K562 (cell line): ENCODE measurements around the gene MAP4K4. TPM values are rescaled to one million over a fixed set of nuclear protein-coding genes. Genes with fewer than 3 reads are reported as not detected.

ENCODE experiments used
- ATAC-seq: fragments of 200-7000 bp; cut with Tn5 transposase; 3 replicates; pipeline ENCODE4 v1.9.1; 2020; ENCODE audit warnings: moderate library complexity
- BruUV-seq: library from RNA; stranded (reverse); fragments of 400-500 nt; replicated peaks from 2 replicates; lab custom pipeline; 2021; lab: Mats Ljungman, UMichigan
- CTCF ChIA-PET: fragments of 300-600 bp; formaldehyde crosslinking; extraction: SDS; loops from one replicate; lab custom pipeline; 2021; ENCODE audit warnings: low intra/inter-chr PET ratio; lab: Yijun Ruan, JAX
- POLR2A ChIA-PET: fragments of 300-600, 350-650 bp; sonication (Branson Sonifier 250); formaldehyde crosslinking; extraction: SDS; loops from one replicate; lab custom pipeline; 2021; ENCODE audit warnings: antibody characterized with exemption, inconsistent platforms; lab: Yijun Ruan, JAX
- DNase-seq, 4 experiments: peaks; one replicate each; pipeline versions ENCODE4 v3.0.0 to v3.0.0-alpha.2; 2011 to 2018; ENCODE audit warnings: low spot score in 3 of 4, mixed read lengths in 3 of 4; ENCODE audit errors: extremely low read depth in 1 of 4
- FAIRE-seq: peaks from 2 replicates; lab custom pipeline; 2011; peaks lifted over from hg19 to GRCh38; lab: Jason Lieb, UNC
- H2AFZ ChIP-seq: 2 replicates; pipeline ENCODE4 v1.6.0; 2011; ENCODE audit warnings: low read depth, low read length, control low read depth, inconsistent platforms
- H3K27ac ChIP-seq: fragments of 200-600 bp; 3 replicates; pipeline ENCODE4 v1.8.0; 2011; ENCODE audit warnings: low read depth, mild to moderate bottlenecking, control low read depth, inconsistent platforms, low read length, moderate library complexity, mixed read lengths; ENCODE audit errors: extremely low read depth
- H3K27me3 ChIP-seq, 2 experiments: fragments of 300-600 bp in 1 of 2; 2 replicates in 1 of 2; 3 replicates in 1 of 2; pipeline versions ENCODE4 v1.6.0 to v1.8.0; 2011; ENCODE audit warnings: inconsistent platforms in 2 of 2, low read length in 2 of 2, mild to moderate bottlenecking in 1 of 2, mixed read lengths in 1 of 2, moderate library complexity in 1 of 2; ENCODE audit not compliant: control insufficient read depth in 2 of 2, insufficient read depth in 2 of 2
- H3K36me3 ChIP-seq: fragments of 300-600 bp; 3 replicates; pipeline ENCODE4 v1.8.0; 2011; ENCODE audit warnings: mild to moderate bottlenecking, low read length, inconsistent platforms; ENCODE audit not compliant: control insufficient read depth, insufficient read depth
- H3K4me1 ChIP-seq, 2 experiments: fragments of 200-600 bp in 1 of 2; replicated peaks in 1 of 2; 2 replicates in 1 of 2; 3 replicates in 1 of 2; pipeline versions ENCODE4 v1.5.1 to v1.8.0; 2011; ENCODE audit warnings: inconsistent platforms in 2 of 2, low read length in 2 of 2, mild to moderate bottlenecking in 1 of 2, mixed read lengths in 1 of 2, moderate library complexity in 1 of 2; ENCODE audit not compliant: control insufficient read depth in 2 of 2, insufficient read depth in 2 of 2
- H3K4me2 ChIP-seq: 2 replicates; pipeline ENCODE4 v1.6.1; 2011; ENCODE audit warnings: low read length, control low read depth, inconsistent platforms, mixed read lengths; ENCODE audit not compliant: insufficient read depth
- H3K4me3 ChIP-seq: fragments of 200-600 bp; sonication (generic), shearing (Covaris generic); 2 replicates; pipeline ENCODE4 v1.5.1; 2016; ENCODE audit warnings: control low read depth, inconsistent platforms
- H3K79me2 ChIP-seq: fragments of 200-600 bp; 3 replicates; pipeline ENCODE4 v1.8.0; 2011; ENCODE audit warnings: low read length, inconsistent platforms; ENCODE audit not compliant: control insufficient read depth, insufficient read depth
- H3K9ac ChIP-seq, 2 experiments: 2 replicates each; pipeline versions ENCODE4 v1.6.0 to v1.6.1; 2011; ENCODE audit warnings: low read depth in 2 of 2, low read length in 2 of 2, control low read depth in 1 of 2, inconsistent platforms in 1 of 2, mild to moderate bottlenecking in 1 of 2, mixed read lengths in 1 of 2; ENCODE audit not compliant: insufficient read depth in 1 of 2
- H3K9me1 ChIP-seq: one replicate; pipeline ENCODE4 v1.6.0; 2011; ENCODE audit warnings: inconsistent platforms, mild to moderate bottlenecking, low read length, moderate library complexity; ENCODE audit not compliant: control insufficient read depth, insufficient read depth
- H3K9me3 ChIP-seq: replicated peaks from 2 replicates; pipeline ENCODE4 v1.5.1; 2011; ENCODE audit warnings: low read depth, low read length, inconsistent platforms; ENCODE audit not compliant: control insufficient read depth, insufficient read depth
- H4K20me1 ChIP-seq: replicated peaks from 2 replicates; pipeline ENCODE4 v1.6.1; 2011; ENCODE audit warnings: low read length, inconsistent platforms, mixed read lengths; ENCODE audit not compliant: control insufficient read depth, insufficient read depth
- ARNT ChIP-seq, 2 experiments: fragments of 450-650 bp; IDR thresholded peaks; 2 replicates each; pipeline ENCODE4 v1.6.1; 2016; ENCODE audit warnings: mild to moderate bottlenecking in 1 of 2
- ATF7 ChIP-seq: fragments of 450-650 bp; IDR thresholded peaks from 2 replicates; pipeline ENCODE4 v1.7.1; 2014; ENCODE audit warnings: mild to moderate bottlenecking, moderate library complexity
- DDX20 ChIP-seq: fragments of 450-650 bp; IDR thresholded peaks from 2 replicates; pipeline ENCODE4 v1.6.1; 2016; ENCODE audit warnings: missing genetic modification characterization, low read depth, mild to moderate bottlenecking, missing compliant biosample characterization, moderate library complexity
- HMGN3 ChIP-seq: IDR thresholded peaks from 2 replicates; pipeline ENCODE4 v1.6.1; 2011; ENCODE audit warnings: borderline replicate concordance, low read depth, mild to moderate bottlenecking, mixed read lengths, low read length; ENCODE audit not compliant: insufficient read length; ENCODE audit errors: extremely low read depth
- MAFG ChIP-seq: fragments of 450-650 bp; conservative IDR thresholded peaks from 2 replicates; pipeline ENCODE4 v1.6.1; 2016; ENCODE audit warnings: missing genetic modification characterization, missing compliant biosample characterization
- MEF2D ChIP-seq: conservative IDR thresholded peaks from 2 replicates; pipeline ENCODE4 v1.6.1; 2016; ENCODE audit warnings: low read depth, missing genetic modification characterization, missing compliant biosample characterization
- POLR2G ChIP-seq: fragments of 200-400 bp; formaldehyde crosslinking; IDR thresholded peaks from 2 replicates; pipeline ENCODE4 v1.6.1; 2017; ENCODE audit warnings: low read depth, mild to moderate bottlenecking, antibody characterized with exemption, low read length, moderate library complexity
- PPARD ChIP-seq: fragments of 250-450 bp; sonication (Bioruptor Pico); IDR thresholded peaks from 2 replicates; pipeline ENCODE4 v1.8.0; 2022; ENCODE audit warnings: inconsistent platforms, mild to moderate bottlenecking, moderate library complexity
- PTBP1 ChIP-seq: fragments of 200-400 bp; formaldehyde crosslinking; IDR thresholded peaks from 2 replicates; pipeline ENCODE4 v1.6.1; 2017; ENCODE audit warnings: low read depth, low read length
- RUNX1 ChIP-seq: sonication (generic); IDR thresholded peaks from 2 replicates; pipeline ENCODE4 v1.6.1; 2016; ENCODE audit warnings: antibody characterized with exemption, low read depth
- THRAP3 ChIP-seq: fragments of 450-650 bp; IDR thresholded peaks from 2 replicates; pipeline ENCODE4 v1.6.1; 2016; ENCODE audit warnings: mild to moderate bottlenecking, inconsistent platforms, borderline replicate concordance
- WGBS: fragments of 100-300 bp; shearing (Covaris generic); methylation state at CpG from one replicate; pipeline ENCODE4 v1.1.6; 2016; ENCODE audit warnings: low coverage, mixed read lengths; ENCODE audit not compliant: insufficient coverage; ENCODE audit errors: missing lambda C conversion rate; 5-methylcytosine and 5-hydroxymethylcytosine counted together
- in situ Hi-C: fragments of 300-500 bp; cut with MboI; formaldehyde crosslinking; loops from 4 replicates; pipeline ENCODE4 v1.15.0; 2018; ENCODE audit warnings: inconsistent platforms, mixed read lengths
- intact Hi-C: fragments of 100-400 bp; cut with micrococcal nuclease; formaldehyde crosslinking; loops from 2 replicates; pipeline ENCODE4 v1.14.2; 2022
- polyA plus RNA-seq, 8 experiments: library from polyadenylated mRNA; depleted of rRNA in 4 of 8; stranded (reverse) in 5 of 8; unstranded in 3 of 8; fragments of >200 nt; fragmentation: Nextera tagmentation in 2 of 8; fragmentation: Illumina TruSeq in 1 of 8; extraction: Ambion mirVana in 2 of 8; extraction: Trizol in 1 of 8; gene quantifications; 2 replicates each; pipeline versions ENCODE4 v1.2.1 to v1.2.3, GENCODE V29; 2011 to 2014; ENCODE audit warnings: inconsistent platforms in 1 of 8, missing spikeins in 1 of 8
- total RNA-seq, 7 experiments: library from RNA; depleted of rRNA in 6 of 7; stranded (reverse); fragments of >200 nt in 6 of 7; fragmentation: Illumina TruSeq in 2 of 7; extraction: Trizol in 2 of 7; gene quantifications; 2 replicates each; pipeline versions ENCODE4 v1.2.1 to v1.2.3, GENCODE V29; 2011 to 2021; ENCODE audit warnings: low replicate concordance in 1 of 7

MAP4K4 gene
- total and polyA plus RNA-seq, 9 of the 15 experiments (the other 6 are each of a cell fraction or from before 2014, with no cell fraction given), result 7.6 to 76.4 (median 50.6) TPM

- BruUV-seq, result no TSS peak
- H3K36me3 ChIP-seq, result no peaks in the 10 kb centered on the region
- intact Hi-C loops, result no loop called here
- H4K20me1 ChIP-seq, result peaks cover 17% of the 10 kb centered on the region; the same call in 1 of the 2 replicates
- no peaks in the 10 kb centered on the region for H3K27me3 ChIP-seq
- POLR2A ChIA-PET, result interaction anchor here (1.1 kb wide), 2 partner anchors 10 to 13 kb away, joined by 3 to 4 read pairs; no protein-coding TSS in a partner anchor
- H3K4me3 ChIP-seq, result no peak overlapping the region
- H3K4me2 ChIP-seq, result no peak overlapping the region
- H3K9me3 ChIP-seq, result no peaks in the 10 kb centered on the region
- H3K9ac ChIP-seq, result no peak overlapping the region
- H3K9me1 ChIP-seq, result no peaks in the 10 kb centered on the region
- CTCF ChIA-PET, result no interaction called here
- H3K79me2 ChIP-seq, result peaks cover 68% of the 10 kb centered on the region
- no peak for DNase-seq
- no peak for ATAC-seq
- FAIRE-seq, result no peak
- WGBS, result 60% methylated on average over 2 of the region's 2 CpGs
- peaks cover 9 to 26% of the 10 kb centered on the region in 2 experiments; a peak in 4 of 5 replicates for H3K4me1 ChIP-seq
- no peak overlapping the region for H3K27ac ChIP-seq
- no peak for TF ChIP-seq PTBP1
- no peak overlapping the region for H2AFZ ChIP-seq
- in situ Hi-C loops, result no loop called here
These were observed 68.8 kb downstream of the MAP4K4 start for GRCh38 chr2:101766337-101766736.

- 39% methylated on average over 5 of the region's 5 CpGs for WGBS
- H3K4me2 ChIP-seq, result no peak overlapping the region
- FAIRE-seq (no peak), DNase-seq (no peak), ATAC-seq (no peak)
- ChIA-PET CTCF (no interaction called here), POLR2A (interaction anchor here (0.8 to 1.2 kb wide), 4 partner anchors 9 to 70 kb away, joined by 3 to 4 read pairs (median 4); partner anchors contain the start of gene MAP4K4)
- peaks cover 73% of the 10 kb centered on the region for H3K79me2 ChIP-seq
- H3K9me1 ChIP-seq, result no peaks in the 10 kb centered on the region
- in situ Hi-C loops, result no loop called here
- no peaks in the 10 kb centered on the region for H3K36me3 ChIP-seq
- no peak overlapping the region for H2AFZ ChIP-seq
- peaks cover 5 to 25% of the 10 kb centered on the region in 2 experiments; a peak in 4 of 5 replicates for H3K4me1 ChIP-seq
- intact Hi-C loops, result no loop called here
- no TSS peak for BruUV-seq
- no peak overlapping the region for H3K9ac ChIP-seq
- H3K4me3 ChIP-seq, result no peak overlapping the region
- peaks cover 22% of the 10 kb centered on the region for H4K20me1 ChIP-seq
- no peak overlapping the region for H3K27ac ChIP-seq
- H3K9me3 ChIP-seq, result no peaks in the 10 kb centered on the region
- H3K27me3 ChIP-seq, result no peaks in the 10 kb centered on the region
- no peak for TF ChIP-seq MAFG (tag)
- no peak for TF ChIP-seq PPARD (CRISPR knock-in tag)
- no peak for TF ChIP-seq THRAP3
- no peak for TF ChIP-seq MEF2D (tag)
- TF ChIP-seq ARNT (IDR thresholded peaks at IDR 0.05), result no peak
- no peak for TF ChIP-seq HMGN3
- no peak for TF ChIP-seq RUNX1
- no peak for TF ChIP-seq POLR2G
- no peak for TF ChIP-seq ATF7
- TF ChIP-seq DDX20 (tag), result no peak
These were observed 69.6 kb downstream of the MAP4K4 start for GRCh38 chr2:101766871-101767739.
